ENCODE results near the gene CEMP1.
A peak's percentile ranks its signal among the peaks of the same experiment; 100 is the strongest.

Gene CEMP1

DNA sequence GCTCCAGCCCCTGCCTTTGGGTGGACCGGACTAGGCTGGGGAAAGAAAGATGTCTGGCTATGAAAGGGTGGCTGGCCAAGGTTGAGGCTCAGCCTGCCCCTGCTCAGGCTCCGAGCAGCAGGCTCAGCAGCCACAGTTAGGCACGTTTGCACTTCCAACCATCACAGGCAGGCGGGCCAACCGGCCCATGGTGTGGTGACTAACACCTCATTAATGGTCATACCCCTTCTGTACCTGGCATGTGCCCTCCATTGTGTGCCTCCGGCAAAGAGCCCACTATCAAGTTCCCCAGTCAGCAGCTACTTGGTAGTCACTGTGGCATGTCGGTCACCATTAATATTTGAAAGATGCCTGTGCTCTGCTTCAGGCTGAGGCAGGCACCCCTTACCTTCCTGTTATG is 49.5 kb downstream of the CEMP1 start:
- H3K27ac ChIP-seq = peak overlapping the region; percentile 23; the same call in 1 of the 2 replicates
- no peak for TF ChIP-seq CTCF (IDR thresholded peaks at IDR 0.05)
- TF ChIP-seq ZFX (IDR thresholded peaks at IDR 0.05; ENCODE audit: borderline replicate concordance) = no peak

- peak overlapping the region; percentile 23; the same call in 1 of the 2 replicates for H3K27ac ChIP-seq
- TF ChIP-seq CTCF (IDR thresholded peaks at IDR 0.05) (no peak), ZFX (IDR thresholded peaks at IDR 0.05; ENCODE audit: borderline replicate concordance) (no peak)
These were observed 50.3 kb downstream of the CEMP1 start for GRCh38 chr16:2480948-2481347.

Measured in 22Rv1 (cell line).